ENCODE data around the gene PID1. TPM values are rescaled to one million over a fixed set of nuclear protein-coding genes. Genes with fewer than 3 reads are reported as not detected.

PID1 gene
- total and polyA plus RNA-seq, 2 donors (not counting 1 experiment from before 2014, with no cell fraction given) = 0.10 TPM; not detected in 1

DNA sequence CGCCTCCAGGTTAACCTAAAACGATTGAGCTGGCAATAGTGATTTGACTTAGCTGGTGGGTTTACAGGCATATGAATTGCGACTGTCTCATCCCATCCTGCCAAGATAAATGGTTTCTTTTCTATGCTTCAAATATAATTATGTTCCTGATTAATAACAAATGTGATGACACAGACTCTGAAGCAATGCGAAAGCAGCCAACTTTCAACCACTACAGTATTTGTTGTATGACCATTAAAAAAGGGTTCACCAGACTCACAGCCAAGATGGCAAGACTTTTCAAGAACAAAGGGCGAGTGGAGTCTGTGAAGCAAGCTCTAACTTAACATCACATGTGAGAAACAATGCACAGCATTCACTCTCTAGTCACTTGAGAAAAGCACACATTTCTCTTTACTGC lies 186.6 kb downstream of the PID1 start:
- 88% methylated on average over 2 of the region's 5 CpGs for WGBS (ENCODE audit: insufficient coverage)
- no peak overlapping the region for H2AFZ ChIP-seq (ENCODE audit: insufficient read depth, low read depth, low read length, poor library complexity, severe bottlenecking)
- H3K9ac ChIP-seq (ENCODE audit: low read length) = no peak overlapping the region
- Mint-ChIP-seq H3K4me1 (no peaks in the 10 kb centered on the region), H3K27ac (no peak overlapping the region), H3K27me3 (no peaks in the 10 kb centered on the region), H3K4me3 (no peak overlapping the region), H3K9me3 (ENCODE audit: insufficient read depth) (no peaks in the 10 kb centered on the region)
- ChIA-PET POLR2A (no interaction called here), CTCF (no interaction called here)
- no peaks in the 10 kb centered on the region for H4K20me1 ChIP-seq (ENCODE audit: control insufficient read depth, insufficient read depth, low read length, poor library complexity, severe bottlenecking)
- H3K4me3 ChIP-seq (ENCODE audit: control extremely low read depth in 1 of 5, extremely low read depth in 1 of 5, insufficient read depth in 1 of 5, low read depth in 2 of 5, low read length in 4 of 5) = no peak overlapping the region
- DNase-seq (no peak), ATAC-seq (ENCODE audit: low read depth) (no peak)
- no peaks in the 10 kb centered on the region for H3K27me3 ChIP-seq (replicated peaks in 1 of 4; ENCODE audit: control extremely low read depth in 1 of 4, control insufficient read depth in 3 of 4, insufficient read depth in 4 of 4, low read length in 3 of 4)
- H3K79me2 ChIP-seq (ENCODE audit: control insufficient read depth, insufficient read depth, low read length) = no peaks in the 10 kb centered on the region
- peaks cover 0 to 4% (median 0%) of the 10 kb centered on the region in 3 donors for H3K9me3 ChIP-seq (ENCODE audit: control extremely low read depth in 1 of 3, control insufficient read depth in 2 of 3, insufficient read depth in 1 of 3, low read length in 2 of 3)
- no peaks in the 10 kb centered on the region for H3K4me1 ChIP-seq (ENCODE audit: control insufficient read depth in 2 of 2, insufficient read depth in 2 of 2, low read length in 2 of 2)
- intact Hi-C loops (cut with micrococcal nuclease) = no loop called here
- no peaks in the 10 kb centered on the region for H3K36me3 ChIP-seq (replicated peaks in 1 of 2; ENCODE audit: control extremely low read depth in 1 of 2, control insufficient read depth in 1 of 2, extremely low read depth in 1 of 2, insufficient read depth in 2 of 2, low read length in 1 of 2)
- H3K4me2 ChIP-seq (replicated peaks; ENCODE audit: low read depth, low read length, poor library complexity, severe bottlenecking) = no peak overlapping the region
- H3K27ac ChIP-seq (ENCODE audit: low read length in 2 of 2) = no peak overlapping the region
- TF ChIP-seq CTCF (IDR thresholded peaks at IDR 0.05) (no peak), EZH2 (IDR thresholded peaks at IDR 0.05; ENCODE audit: borderline replicate concordance, insufficient read depth, low read depth, low read length, poor library complexity, severe bottlenecking) (no peak)

DNA sequence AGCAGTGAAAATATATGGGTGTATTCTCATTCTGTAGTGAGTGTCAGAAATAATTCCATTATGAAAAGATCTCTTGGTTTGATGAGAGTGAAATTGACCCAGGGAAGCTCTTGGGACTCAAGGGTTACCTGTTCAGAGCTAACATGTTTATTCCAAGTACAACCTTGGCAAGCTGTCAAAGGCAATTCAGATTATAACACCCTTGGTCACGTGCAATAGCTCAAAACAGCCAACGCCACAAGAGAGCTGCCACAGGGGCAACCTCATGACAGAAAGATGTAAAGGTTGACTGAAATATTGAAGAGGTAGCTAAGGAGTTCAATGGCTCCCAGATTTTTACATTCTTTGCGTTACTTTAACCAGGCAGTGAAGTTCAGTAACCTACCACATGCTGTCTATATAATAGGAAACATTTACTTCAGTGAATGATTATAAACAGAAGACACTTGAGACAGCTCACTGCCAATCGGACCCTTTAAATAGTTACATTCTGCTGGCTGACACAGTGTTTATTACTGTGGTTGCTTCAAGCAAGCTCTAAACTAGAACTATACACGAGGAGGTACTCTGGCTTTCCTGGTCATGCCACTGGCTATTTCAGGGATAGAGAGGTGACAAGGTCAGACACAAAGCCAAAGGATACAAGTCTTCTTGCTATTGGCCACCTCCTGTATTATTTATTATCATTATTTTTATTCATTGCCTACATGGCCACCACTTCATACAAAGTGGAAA lies 187.3 kb downstream of the PID1 start:
- POLR2A ChIA-PET = no interaction called here
- no peaks in the 10 kb centered on the region for H3K27me3 ChIP-seq (replicated peaks in 1 of 4; ENCODE audit: control extremely low read depth in 1 of 4, control insufficient read depth in 3 of 4, insufficient read depth in 4 of 4, low read length in 3 of 4)
- ATAC-seq (ENCODE audit: low read depth) (no peak), DNase-seq (no peak)
- H2AFZ ChIP-seq (ENCODE audit: insufficient read depth, low read depth, low read length, poor library complexity, severe bottlenecking) = no peak overlapping the region
- H4K20me1 ChIP-seq (ENCODE audit: control insufficient read depth, insufficient read depth, low read length, poor library complexity, severe bottlenecking) = no peaks in the 10 kb centered on the region
- H3K4me2 ChIP-seq (replicated peaks; ENCODE audit: low read depth, low read length, poor library complexity, severe bottlenecking) = no peak overlapping the region
- WGBS (ENCODE audit: insufficient coverage) = 90% methylated on average over 3 of the region's 5 CpGs
- no peak overlapping the region for H3K27ac Mint-ChIP-seq
- no peak overlapping the region for H3K27ac ChIP-seq (ENCODE audit: low read length in 2 of 2)
- CTCF ChIA-PET = no interaction called here
- H3K79me2 ChIP-seq (ENCODE audit: control insufficient read depth, insufficient read depth, low read length) = no peaks in the 10 kb centered on the region
- H3K9ac ChIP-seq (ENCODE audit: low read length) = no peak overlapping the region
- H3K27me3 Mint-ChIP-seq = no peaks in the 10 kb centered on the region
- no peaks in the 10 kb centered on the region for H3K36me3 ChIP-seq (replicated peaks in 1 of 2; ENCODE audit: control extremely low read depth in 1 of 2, control insufficient read depth in 1 of 2, extremely low read depth in 1 of 2, insufficient read depth in 2 of 2, low read length in 1 of 2)
- TF ChIP-seq CTCF (IDR thresholded peaks at IDR 0.05) = no peak
- no peak for TF ChIP-seq EZH2 (IDR thresholded peaks at IDR 0.05; ENCODE audit: borderline replicate concordance, insufficient read depth, low read depth, low read length, poor library complexity, severe bottlenecking)
- no peaks in the 10 kb centered on the region for H3K4me1 Mint-ChIP-seq
- H3K4me3 ChIP-seq (ENCODE audit: control extremely low read depth in 1 of 5, extremely low read depth in 1 of 5, insufficient read depth in 1 of 5, low read depth in 2 of 5, low read length in 4 of 5) = no peak overlapping the region
- intact Hi-C loops (cut with micrococcal nuclease) = no loop called here
- H3K4me1 ChIP-seq (ENCODE audit: control insufficient read depth in 2 of 2, insufficient read depth in 2 of 2, low read length in 2 of 2) = no peaks in the 10 kb centered on the region
- peaks cover 0 to 4% (median 0%) of the 10 kb centered on the region in 3 donors for H3K9me3 ChIP-seq (ENCODE audit: control extremely low read depth in 1 of 3, control insufficient read depth in 2 of 3, insufficient read depth in 1 of 3, low read length in 2 of 3)
- no peaks in the 10 kb centered on the region for H3K9me3 Mint-ChIP-seq (ENCODE audit: insufficient read depth)
- no peak overlapping the region for H3K4me3 Mint-ChIP-seq
